ENCODE measurements around the gene TMEM145.

The TMEM145 gene

GRCh38 chr19:42370068-42370520 lies 57.0 kb downstream of the TMEM145 start:
- no peak for DNase-seq (ENCODE audit: insufficient read length, low spot score)
- no peak for TF ChIP-seq POLR2A (IDR thresholded peaks at IDR 0.05; ENCODE audit: low read depth, low read length)
- FAIRE-seq = no peak

GRCh38 chr19:42370626-42371175 lies 57.6 kb downstream of the TMEM145 start:
- FAIRE-seq = no peak
- no peak for DNase-seq (ENCODE audit: insufficient read length, low spot score)
- TF ChIP-seq POLR2A (IDR thresholded peaks at IDR 0.05; ENCODE audit: low read depth, low read length) = no peak

Data from H54 (cell line).